GM19452 (cell line): ENCODE results near the gene COMMD10.
"Not testable (repeated sequence)": the region's sequence is repeated elsewhere in the genome, so short reads cannot be mapped to it uniquely, and the experiment has no call there.

Experiments
- ATAC-seq: cut with Tn5 transposase; IDR thresholded peaks from one replicate; pipeline ENCODE4 v1.9.1; 2021; ENCODE audit not compliant: unreplicated experiment

COMMD10 gene

GRCh38 chr5:116097301-116097700, 12.5 kb downstream of the COMMD10 start:
- ATAC-seq = no peak

- no peak for ATAC-seq
Measured at GRCh38 chr5:116098998-116099397, 14.2 kb downstream of the COMMD10 start.

- not testable (repeated sequence) for ATAC-seq
Measured at GRCh38 chr5:116104941-116105340, 20.1 kb downstream of the COMMD10 start.

GRCh38 chr5:116115163-116115562, 30.3 kb downstream of the COMMD10 start:
- no peak for ATAC-seq

- ATAC-seq = no peak
Measured at GRCh38 chr5:116130471-116130870, 45.6 kb downstream of the COMMD10 start.

GRCh38 chr5:116130976-116131375, 46.2 kb downstream of the COMMD10 start:
- ATAC-seq = no peak

GRCh38 chr5:116133281-116133680, 48.5 kb downstream of the COMMD10 start:
- no peak for ATAC-seq

- ATAC-seq = peak; percentile 99
Measured at GRCh38 chr5:116135344-116135743, 50.5 kb downstream of the COMMD10 start.

GRCh38 chr5:116137544-116138378, 52.9 kb downstream of the COMMD10 start:
- peak; percentile 49 for ATAC-seq

GRCh38 chr5:116142495-116142894, 57.7 kb downstream of the COMMD10 start:
- ATAC-seq = no peak

GRCh38 chr5:116144103-116144502, 59.3 kb downstream of the COMMD10 start:
- ATAC-seq = no peak

- ATAC-seq = no peak
Measured at GRCh38 chr5:116144991-116145390, 60.2 kb downstream of the COMMD10 start.

- no peak for ATAC-seq
Measured at GRCh38 chr5:116145416-116145815, 60.6 kb downstream of the COMMD10 start.

- no peak for ATAC-seq
Measured at GRCh38 chr5:116152169-116152568, 67.3 kb downstream of the COMMD10 start.

- no peak for ATAC-seq
Measured at GRCh38 chr5:116153687-116154174, 68.9 kb downstream of the COMMD10 start.

- ATAC-seq = no peak
Measured at GRCh38 chr5:116154252-116154651, 69.4 kb downstream of the COMMD10 start.

- no peak for ATAC-seq
Measured at GRCh38 chr5:116154931-116155330, 70.1 kb downstream of the COMMD10 start.

- no peak for ATAC-seq
Measured at GRCh38 chr5:116157902-116158301, 73.1 kb downstream of the COMMD10 start.

- ATAC-seq = no peak
Measured at GRCh38 chr5:116159006-116159405, 74.2 kb downstream of the COMMD10 start.

GRCh38 chr5:116174111-116174510, 89.3 kb downstream of the COMMD10 start:
- ATAC-seq = no peak

GRCh38 chr5:116176121-116176520, 91.3 kb downstream of the COMMD10 start:
- ATAC-seq = no peak

GRCh38 chr5:116178925-116179324, 94.1 kb downstream of the COMMD10 start:
- no peak for ATAC-seq

- no peak for ATAC-seq
Measured at GRCh38 chr5:116209166-116209565, 124.3 kb downstream of the COMMD10 start.
